ENCODE data around the gene ENTHD1.

DNA sequence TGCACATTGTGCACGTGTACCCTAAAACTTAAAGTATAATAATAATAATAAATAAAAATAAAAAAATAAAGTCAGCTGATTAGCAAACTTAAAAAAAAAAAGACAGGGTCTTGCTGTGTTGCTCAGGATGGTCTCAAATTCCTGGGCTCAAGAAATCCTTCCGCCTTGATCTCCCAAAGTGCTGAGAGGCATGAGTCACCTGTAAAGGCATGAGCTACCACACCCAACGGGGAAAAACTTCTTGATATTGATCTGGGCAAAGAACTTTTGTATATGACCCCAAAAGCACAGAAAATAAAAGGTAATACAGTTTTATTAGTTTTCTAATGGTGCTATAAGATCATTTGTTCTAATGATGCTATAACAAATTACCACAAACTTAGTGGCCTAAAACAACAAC is 46.1 kb downstream of the ENTHD1 start:
- TF ChIP-seq E2F4 (IDR thresholded peaks at IDR 0.05; ENCODE audit: low read depth, low read length): no peak
- TF ChIP-seq POLR2A (IDR thresholded peaks at IDR 0.05; ENCODE audit: low read depth, low read length): no peak
- no peak for TF ChIP-seq POLR2AphosphoS5 (IDR thresholded peaks at IDR 0.05; ENCODE audit: low read length)
- TF ChIP-seq EZH2 (IDR thresholded peaks at IDR 0.05; ENCODE audit: borderline replicate concordance, control insufficient read depth, low read depth, low read length): no peak
- no peak for TF ChIP-seq WRNIP1 (IDR thresholded peaks at IDR 0.05; ENCODE audit: borderline replicate concordance, low read depth, low read length)
- no peak for TF ChIP-seq POLR2AphosphoS2 (IDR thresholded peaks at IDR 0.05; ENCODE audit: low read depth, low read length)
- TF ChIP-seq CTCF (IDR thresholded peaks at IDR 0.05 in 2 of 3, conservative IDR thresholded peaks at IDR 0.05 in 1 of 3; ENCODE audit: control insufficient read depth in 2 of 3, extremely low read depth in 1 of 3, insufficient read depth in 1 of 3, low read depth in 3 of 3, low read length in 3 of 3): no peak
- no peak for TF ChIP-seq BCLAF1 (IDR thresholded peaks at IDR 0.05)
- TF ChIP-seq KLF5 (IDR thresholded peaks at IDR 0.05; ENCODE audit: partially characterized antibody): no peak
- TF ChIP-seq ZNF274 (IDR thresholded peaks at IDR 0.05; ENCODE audit: insufficient read depth, insufficient read length): no peak
- TF ChIP-seq ATF7 (IDR thresholded peaks at IDR 0.05; ENCODE audit: low read depth): no peak
- TF ChIP-seq, protein P1, sequence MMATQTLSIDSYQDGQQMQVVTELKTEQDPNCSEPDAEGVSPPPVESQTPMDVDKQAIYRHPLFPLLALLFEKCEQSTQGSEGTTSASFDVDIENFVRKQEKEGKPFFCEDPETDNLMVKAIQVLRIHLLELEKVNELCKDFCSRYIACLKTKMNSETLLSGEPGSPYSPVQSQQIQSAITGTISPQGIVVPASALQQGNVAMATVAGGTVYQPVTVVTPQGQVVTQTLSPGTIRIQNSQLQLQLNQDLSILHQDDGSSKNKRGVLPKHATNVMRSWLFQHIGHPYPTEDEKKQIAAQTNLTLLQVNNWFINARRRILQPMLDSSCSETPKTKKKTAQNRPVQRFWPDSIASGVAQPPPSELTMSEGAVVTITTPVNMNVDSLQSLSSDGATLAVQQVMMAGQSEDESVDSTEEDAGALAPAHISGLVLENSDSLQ (IDR thresholded peaks at IDR 0.05): no peak

All from GM12878 (cell line).